ENCODE results near the gene SLC7A5.
"Not testable (repeated sequence)": the region's sequence is repeated elsewhere in the genome, so short reads cannot be mapped to it uniquely, and the experiment has no call there.

Gene SLC7A5

GRCh38 chr16:87869061-87869878, at the start of gene SLC7A5:
Gene SLC7A5 (minus strand): TSS chr16:87869507. CDS start chr16:87869422, 85 bp downstream.
- DNase-seq = peak; percentile 86 to 91

GRCh38 chr16:87918338-87918737, 49.0 kb upstream of the SLC7A5 start:
- DNase-seq = no peak

- DNase-seq = no peak
Observed at GRCh38 chr16:87917503-87917902, 48.2 kb upstream of the SLC7A5 start.

- no peak for DNase-seq
Observed at GRCh38 chr16:87914812-87915211, 45.5 kb upstream of the SLC7A5 start.

- not testable (repeated sequence) for DNase-seq
Observed at GRCh38 chr16:87914021-87914725, 44.9 kb upstream of the SLC7A5 start.

- DNase-seq = not testable (repeated sequence)
Observed at GRCh38 chr16:87912691-87913090, 43.4 kb upstream of the SLC7A5 start.

DNA sequence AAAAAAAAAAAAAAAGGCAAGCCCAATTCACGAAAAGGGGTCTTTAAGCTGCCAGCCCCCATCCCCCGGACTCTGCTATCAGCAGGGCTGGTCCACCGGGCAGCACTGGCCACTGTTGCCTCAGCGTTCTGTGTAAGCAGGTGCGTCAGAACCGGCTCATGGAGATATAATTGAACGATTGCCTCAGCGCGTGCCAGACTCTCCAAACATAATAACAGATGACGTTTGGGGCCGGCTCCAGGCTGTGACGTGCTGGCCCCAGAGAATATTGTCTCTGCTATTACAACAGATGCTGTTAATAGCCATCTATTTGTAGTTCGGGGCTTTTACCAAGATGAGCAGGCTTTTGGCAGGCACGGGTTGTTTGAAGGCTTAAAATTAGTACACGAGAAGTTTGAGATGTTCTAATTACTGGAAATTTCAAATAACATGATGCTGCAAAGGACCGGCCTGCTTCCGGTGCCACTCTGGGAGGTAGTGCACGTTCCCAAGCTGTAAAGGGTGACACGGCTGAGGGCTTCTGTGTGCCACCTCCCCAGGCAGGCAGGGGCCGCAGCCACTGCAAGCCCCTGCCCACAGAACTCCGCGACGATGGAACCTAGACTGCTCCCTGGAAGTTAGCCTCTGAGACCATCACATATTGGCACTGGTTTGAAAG, 41.9 kb upstream of the SLC7A5 start:
- DNase-seq = not testable (repeated sequence)

DNA sequence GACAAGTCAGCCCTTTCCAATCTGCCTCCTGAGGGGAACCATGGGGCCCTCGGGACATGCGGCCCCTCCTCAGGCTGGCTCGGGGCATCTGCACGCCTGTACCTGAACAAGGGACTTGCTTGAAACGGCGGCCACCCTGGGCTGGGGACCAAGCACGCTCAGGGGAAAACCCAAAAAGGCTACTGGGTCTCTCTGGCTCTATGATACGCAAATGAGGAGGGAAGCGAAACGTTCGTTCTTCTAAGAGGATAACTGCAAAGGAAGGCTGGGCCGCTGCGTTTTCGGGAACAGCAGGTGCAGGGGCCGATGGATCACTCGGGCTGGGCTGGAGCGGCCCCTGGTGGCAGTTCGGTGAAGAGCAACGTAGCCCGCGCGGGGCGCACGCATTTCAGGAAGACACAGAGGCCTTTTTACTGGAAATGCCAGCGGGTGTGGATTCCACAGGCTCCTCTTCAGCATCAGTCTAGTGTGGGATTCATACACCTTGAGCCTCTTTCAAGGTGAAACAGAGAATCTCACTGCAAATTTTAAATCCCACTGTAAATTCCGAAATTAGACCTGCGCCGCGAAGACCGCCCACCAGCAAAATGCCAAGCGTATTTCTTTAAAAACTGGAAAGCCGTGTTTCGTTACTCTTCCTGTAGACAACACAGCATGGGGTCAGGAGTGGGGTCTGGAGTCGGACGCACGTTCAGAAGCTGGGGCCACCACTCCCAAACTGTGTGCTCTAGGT, 40.1 kb upstream of the SLC7A5 start:
- DNase-seq = peak; percentile 75 to 81

GRCh38 chr16:87908101-87908500, 38.8 kb upstream of the SLC7A5 start:
- not testable (repeated sequence) for DNase-seq

GRCh38 chr16:87905521-87905920, 36.2 kb upstream of the SLC7A5 start:
- DNase-seq = not testable (repeated sequence)

DNA sequence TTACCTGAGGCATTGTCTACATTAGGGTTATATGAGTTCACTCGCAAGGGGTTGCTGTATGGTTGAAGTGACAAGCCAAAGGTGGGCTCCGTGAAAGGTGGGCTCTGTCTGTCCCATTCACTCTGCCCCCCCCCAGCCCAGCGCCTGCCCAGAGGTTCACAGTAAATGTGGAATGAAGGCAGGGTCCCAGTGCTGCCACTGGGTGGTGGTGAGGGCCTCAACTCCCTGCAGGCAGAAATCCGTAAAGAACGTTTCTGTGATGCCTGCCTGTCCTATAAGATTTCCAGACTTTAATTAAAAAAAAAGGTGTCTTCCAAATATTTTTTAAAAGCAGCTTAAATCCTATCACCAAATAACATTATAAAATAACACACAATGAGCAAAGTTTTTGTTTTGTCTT, 35.7 kb upstream of the SLC7A5 start:
- not testable (repeated sequence) for DNase-seq

DNA sequence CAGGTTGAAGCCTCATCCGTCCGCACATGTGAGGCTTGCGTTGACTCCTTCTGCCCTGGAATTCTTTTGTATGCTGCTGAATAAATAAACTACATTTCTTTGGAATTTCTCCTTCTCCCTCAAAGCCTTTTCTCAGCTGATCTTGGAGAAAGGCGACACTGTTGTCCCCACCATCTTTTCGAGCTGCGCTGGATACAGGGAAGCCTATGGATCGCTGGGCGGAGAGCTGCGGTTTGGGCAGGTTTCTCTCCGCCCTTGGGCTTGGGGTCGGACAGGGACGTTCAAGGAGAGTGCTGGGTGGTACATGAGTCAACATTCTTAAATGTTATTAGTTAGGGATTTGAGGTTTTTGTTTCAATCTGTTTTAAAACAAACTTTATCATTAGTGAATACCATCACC, 31.2 kb upstream of the SLC7A5 start:
- DNase-seq = not testable (repeated sequence)

- peak in 1 of 2 donors; percentile 33 for DNase-seq
Observed at GRCh38 chr16:87897521-87898505, 28.5 kb upstream of the SLC7A5 start.

DNA sequence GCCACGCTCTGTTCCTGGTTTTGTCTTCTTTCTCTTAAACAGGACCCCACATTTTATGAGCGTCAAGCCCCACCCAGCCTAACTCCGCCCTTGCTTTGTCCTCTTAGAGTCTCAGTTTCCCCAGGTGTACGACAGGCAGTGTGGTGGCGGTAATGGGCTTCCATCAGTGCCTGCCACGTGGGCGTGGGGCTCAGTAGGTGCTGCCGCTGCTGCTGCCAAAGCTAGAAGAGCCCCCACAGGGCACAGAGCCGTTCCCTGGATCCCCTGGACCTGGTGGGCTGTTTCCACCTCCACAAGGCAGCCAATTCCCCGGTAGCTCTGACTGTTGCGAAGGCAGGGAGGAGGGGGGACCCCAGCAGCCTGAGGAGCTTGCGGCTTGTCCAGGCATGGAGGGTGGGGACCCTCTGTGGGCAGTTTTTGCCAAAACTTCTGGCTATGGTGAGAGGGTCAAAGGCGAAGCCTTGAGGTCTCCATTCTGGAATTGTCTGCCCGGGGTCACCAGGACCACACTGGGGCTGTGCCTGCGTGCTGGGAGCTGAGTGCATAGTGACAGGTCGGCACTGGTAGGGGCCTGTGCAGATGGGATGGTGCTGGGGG, 27.7 kb upstream of the SLC7A5 start:
- not testable (repeated sequence) for DNase-seq

- DNase-seq = not testable (repeated sequence)
Observed at GRCh38 chr16:87896176-87896890, 27.0 kb upstream of the SLC7A5 start.

- DNase-seq = peak; percentile 38 to 45
Observed at GRCh38 chr16:87895641-87896141, 26.4 kb upstream of the SLC7A5 start.

DNA sequence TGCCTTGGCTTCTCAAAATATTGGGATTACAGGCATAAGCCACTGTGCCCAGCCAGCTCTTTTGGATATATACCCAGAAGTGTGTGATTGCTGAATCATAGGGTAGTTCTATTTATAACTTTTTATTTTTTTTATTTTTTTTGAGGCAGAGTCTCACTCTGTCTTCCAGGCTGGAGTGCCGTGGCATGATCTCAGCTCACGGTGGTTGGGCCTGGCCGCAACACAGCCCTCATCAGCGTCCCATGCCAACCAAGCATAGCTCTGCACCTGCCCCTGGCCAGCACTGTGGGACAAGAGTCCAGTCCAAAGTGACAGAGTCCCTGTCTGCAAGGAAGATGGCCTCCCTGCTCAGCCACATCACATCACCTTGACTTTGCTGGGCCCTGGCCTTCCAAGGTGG, 24.7 kb upstream of the SLC7A5 start:
- DNase-seq = not testable (repeated sequence)

- DNase-seq = no peak
Observed at GRCh38 chr16:87891764-87892163, 22.5 kb upstream of the SLC7A5 start.

DNA sequence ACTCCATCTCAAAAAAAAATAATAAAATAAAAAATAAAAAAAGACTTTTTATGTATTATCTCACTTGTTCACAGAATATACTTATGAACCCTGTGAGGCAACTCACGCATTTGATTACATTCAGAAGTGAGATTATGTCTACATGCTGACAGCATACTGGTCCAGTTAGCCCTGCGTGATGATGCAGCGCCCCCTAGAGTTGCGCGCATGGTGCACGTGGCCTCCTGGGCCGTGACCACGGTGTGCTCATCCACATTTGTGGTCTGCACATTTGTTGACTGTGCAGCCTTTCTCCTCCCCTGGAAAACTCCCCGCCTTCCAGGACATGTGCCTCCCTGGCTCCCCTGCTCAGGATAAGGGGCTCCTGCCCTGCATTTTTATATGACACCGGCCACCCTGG, 20.5 kb upstream of the SLC7A5 start:
- not testable (repeated sequence) for DNase-seq

GRCh38 chr16:87888346-87888745, 19.0 kb upstream of the SLC7A5 start:
- DNase-seq = not testable (repeated sequence)

Measured in CD4-positive, alpha-beta T cell treated with Interferon alpha-2 for 1 hour (primary cell).